Measurements from ENCODE around the gene MINPP1.
"Not testable (repeated sequence)": the region's sequence is repeated elsewhere in the genome, so short reads cannot be mapped to it uniquely, and the experiment has no call there.

Gene MINPP1, protein sequence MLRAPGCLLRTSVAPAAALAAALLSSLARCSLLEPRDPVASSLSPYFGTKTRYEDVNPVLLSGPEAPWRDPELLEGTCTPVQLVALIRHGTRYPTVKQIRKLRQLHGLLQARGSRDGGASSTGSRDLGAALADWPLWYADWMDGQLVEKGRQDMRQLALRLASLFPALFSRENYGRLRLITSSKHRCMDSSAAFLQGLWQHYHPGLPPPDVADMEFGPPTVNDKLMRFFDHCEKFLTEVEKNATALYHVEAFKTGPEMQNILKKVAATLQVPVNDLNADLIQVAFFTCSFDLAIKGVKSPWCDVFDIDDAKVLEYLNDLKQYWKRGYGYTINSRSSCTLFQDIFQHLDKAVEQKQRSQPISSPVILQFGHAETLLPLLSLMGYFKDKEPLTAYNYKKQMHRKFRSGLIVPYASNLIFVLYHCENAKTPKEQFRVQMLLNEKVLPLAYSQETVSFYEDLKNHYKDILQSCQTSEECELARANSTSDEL

DNA sequence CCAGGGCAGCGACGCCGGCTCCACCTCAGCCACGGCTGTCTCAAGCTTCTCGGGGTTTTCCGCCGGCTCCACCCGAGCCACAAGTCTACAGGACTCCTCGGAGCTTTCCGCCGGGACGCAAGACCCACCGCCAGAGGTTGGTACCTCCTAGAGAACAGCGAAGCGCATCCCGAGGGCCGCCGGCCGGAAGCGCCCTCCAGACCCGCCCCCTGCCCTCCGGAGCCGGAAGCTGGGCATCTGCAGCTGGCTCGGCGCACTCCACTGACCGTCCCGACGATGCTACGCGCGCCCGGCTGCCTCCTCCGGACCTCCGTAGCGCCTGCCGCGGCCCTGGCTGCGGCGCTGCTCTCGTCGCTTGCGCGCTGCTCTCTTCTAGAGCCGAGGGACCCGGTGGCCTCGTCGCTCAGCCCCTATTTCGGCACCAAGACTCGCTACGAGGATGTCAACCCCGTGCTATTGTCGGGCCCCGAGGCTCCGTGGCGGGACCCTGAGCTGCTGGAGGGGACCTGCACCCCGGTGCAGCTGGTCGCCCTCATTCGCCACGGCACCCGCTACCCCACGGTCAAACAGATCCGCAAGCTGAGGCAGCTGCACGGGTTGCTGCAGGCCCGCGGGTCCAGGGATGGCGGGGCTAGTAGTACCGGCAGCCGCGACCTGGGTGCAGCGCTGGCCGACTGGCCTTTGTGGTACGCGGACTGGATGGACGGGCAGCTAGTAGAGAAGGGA lies at the start of gene MINPP1:
Gene MINPP1 (plus strand): TSS at position 254 of the 726 bp plus-strand sequence. CDS start 23 bp downstream, at position 277.
- peak within 1 kb of the TSS; percentile 89 for H3K4me3 ChIP-seq (ENCODE audit: low read length)
- peak; percentile 42 for DNase-seq (ENCODE audit: low read depth)
- TF ChIP-seq CTCF (conservative IDR thresholded peaks at IDR 0.05; ENCODE audit: low read depth, low read length), result no peak

GRCh38 chr10:87456586-87457220 lies 48.0 kb upstream of the MINPP1 start:
- DNase-seq (ENCODE audit: low read depth); H3K4me3 ChIP-seq (ENCODE audit: low read length): not testable (repeated sequence)

DNA sequence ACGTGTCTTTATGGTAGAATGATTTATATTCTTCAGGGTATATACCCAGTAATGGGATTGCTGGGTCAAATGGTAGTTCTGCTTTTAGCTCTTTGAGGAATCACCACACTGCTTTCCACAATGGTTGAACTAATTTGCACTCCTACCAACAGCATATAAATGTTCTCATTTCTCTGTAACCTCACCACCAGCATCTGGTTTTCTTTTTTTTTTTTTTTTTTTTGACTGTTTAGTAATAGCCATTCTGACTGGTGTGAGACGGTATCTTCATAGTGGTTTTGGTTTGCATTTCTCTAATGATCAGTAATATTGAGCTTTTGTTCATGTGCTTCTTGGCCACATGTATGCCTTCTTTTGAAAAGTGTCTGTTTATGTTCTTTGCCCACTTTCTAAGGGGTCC lies 42.9 kb upstream of the MINPP1 start:
- H3K4me3 ChIP-seq (ENCODE audit: low read length); DNase-seq (ENCODE audit: low read depth): not testable (repeated sequence)

DNA sequence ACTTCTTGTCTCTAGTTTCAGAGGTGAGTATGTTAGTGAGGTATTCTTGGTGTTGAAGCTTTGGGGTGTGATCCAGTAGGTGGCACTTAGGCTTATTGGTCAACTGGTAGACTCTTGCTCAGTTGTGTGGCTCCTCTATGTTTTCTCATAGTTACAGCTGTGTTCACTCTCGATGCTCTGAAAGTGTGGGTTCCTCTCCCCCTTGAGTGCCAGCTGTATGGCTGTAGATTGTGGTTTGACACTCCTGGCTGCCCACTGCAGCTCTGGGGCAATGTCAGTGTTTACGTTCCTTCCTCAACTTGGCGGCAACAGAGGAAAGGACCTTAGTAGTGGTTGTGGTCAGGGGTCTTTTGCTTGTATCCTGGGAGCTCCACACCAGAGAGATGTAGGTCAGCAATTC lies 37.8 kb upstream of the MINPP1 start:
- DNase-seq (ENCODE audit: low read depth); H3K4me3 ChIP-seq (ENCODE audit: low read length): not testable (repeated sequence)

DNA sequence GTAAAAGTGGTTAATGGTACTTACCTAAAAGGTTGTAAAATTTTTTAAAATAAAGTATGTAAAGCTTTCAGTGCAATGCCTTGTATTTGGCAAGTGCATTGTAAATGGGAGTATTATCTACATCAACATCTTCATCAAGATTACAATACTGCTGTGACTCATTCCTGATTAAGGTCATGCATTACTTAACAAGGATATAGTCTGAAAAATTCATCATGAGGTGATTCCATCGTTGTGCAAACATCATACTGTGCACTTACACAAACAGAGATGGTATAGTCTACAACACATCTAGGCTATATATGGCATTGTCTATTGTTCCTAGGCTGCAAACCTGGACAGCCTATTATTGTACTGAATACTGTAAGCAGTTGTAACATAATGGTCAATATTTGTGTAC lies 16.0 kb upstream of the MINPP1 start:
- not testable (repeated sequence) for H3K4me3 ChIP-seq (ENCODE audit: low read length); DNase-seq (ENCODE audit: low read depth)

- DNase-seq (ENCODE audit: low read depth); H3K4me3 ChIP-seq (ENCODE audit: low read length): not testable (repeated sequence)
Measured at GRCh38 chr10:87490285-87490684, 14.4 kb upstream of the MINPP1 start.

- DNase-seq (ENCODE audit: low read depth); H3K4me3 ChIP-seq (ENCODE audit: low read length): not testable (repeated sequence)
Measured at GRCh38 chr10:87492450-87492849, 12.2 kb upstream of the MINPP1 start.

DNA sequence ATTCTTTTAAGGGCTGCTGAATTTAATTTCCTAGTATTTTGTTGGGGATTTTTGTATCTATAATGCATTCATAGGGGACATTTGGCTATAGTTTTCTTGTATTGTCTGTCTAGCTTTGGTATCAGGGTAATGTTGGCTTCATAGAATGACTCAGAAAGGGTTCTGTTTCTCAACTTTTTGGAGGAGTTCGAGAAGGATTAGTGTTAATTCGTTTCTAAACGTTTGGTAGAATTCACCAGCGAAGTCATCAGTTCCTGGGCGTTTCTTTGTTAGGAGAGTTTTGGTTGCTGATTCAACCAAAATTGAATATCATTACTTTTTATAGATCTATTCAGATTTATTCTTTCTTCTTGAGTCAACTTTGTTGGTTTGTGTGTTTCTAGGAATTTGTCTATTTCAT lies 9.2 kb upstream of the MINPP1 start:
- H3K4me3 ChIP-seq (ENCODE audit: low read length); DNase-seq (ENCODE audit: low read depth): not testable (repeated sequence)

DNA sequence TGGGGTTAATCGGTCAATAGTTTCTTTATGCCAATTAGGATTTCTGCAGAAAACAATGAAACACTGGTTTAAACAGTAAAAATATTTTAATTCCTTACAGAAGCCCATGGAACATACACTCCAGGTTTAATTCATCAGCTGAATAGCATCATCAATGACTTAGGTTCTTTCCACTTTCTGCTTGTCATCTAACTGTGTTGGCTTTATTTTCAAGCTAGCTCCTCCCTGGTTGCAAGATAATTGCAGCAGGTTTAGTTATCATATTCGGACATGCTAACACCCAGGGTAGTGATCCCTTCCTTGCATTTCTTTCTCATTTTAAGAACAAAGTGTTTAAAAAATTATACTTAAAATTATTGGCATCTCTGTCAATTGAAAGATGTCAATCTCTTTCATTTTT lies 7.3 kb upstream of the MINPP1 start:
- not testable (repeated sequence) for DNase-seq (ENCODE audit: low read depth); H3K4me3 ChIP-seq (ENCODE audit: low read length)

GRCh38 chr10:87498106-87498789 lies 6.4 kb upstream of the MINPP1 start:
- H3K4me3 ChIP-seq (ENCODE audit: low read length); DNase-seq (ENCODE audit: low read depth): not testable (repeated sequence)

- no peak for DNase-seq (ENCODE audit: low read depth)
Measured at GRCh38 chr10:87500646-87501048, 4.0 kb upstream of the MINPP1 start.

More at GRCh38 chr10:87500646-87501048, 4.0 kb upstream of the MINPP1 start:
- TF ChIP-seq CTCF (conservative IDR thresholded peaks at IDR 0.05; ENCODE audit: low read depth, low read length), result no peak
- H3K4me3 ChIP-seq (ENCODE audit: low read length), result no peak overlapping the region

Measured in retinal pigment epithelial cell (primary cell).